ENCODE measurements around the gene SMIM10L2A. TPM values are rescaled to one million over a fixed set of nuclear protein-coding genes. Genes with fewer than 3 reads are reported as not detected.

SMIM10L2A gene
- total and polyA plus RNA-seq, 2 of the 4 experiments (the other 2 are of a cell fraction) = under 0.01 to 0.10 TPM

DNA sequence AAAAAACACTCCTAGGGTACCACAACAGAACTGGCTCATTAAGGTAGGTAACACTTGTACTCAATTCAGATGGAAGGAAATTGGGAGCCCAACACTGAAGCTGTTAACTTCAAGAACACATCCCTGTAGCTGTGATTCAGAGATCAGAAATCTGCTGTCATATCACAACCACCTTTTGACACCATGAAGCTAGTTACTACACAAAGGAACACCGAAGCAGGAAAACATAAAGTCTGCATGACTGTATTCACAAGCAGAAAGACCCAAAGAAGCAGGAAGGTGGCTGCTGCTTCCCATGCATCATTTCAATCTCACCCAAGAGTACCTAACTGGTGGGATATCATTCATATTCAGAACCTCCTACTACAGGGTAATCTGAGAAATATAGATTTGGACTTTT lies 7.7 kb downstream of the SMIM10L2A start:
- H2BK20ac ChIP-seq (ENCODE audit: low read depth, low read length) = no peak overlapping the region
- no peak overlapping the region for H3K4ac ChIP-seq (ENCODE audit: low read depth, low read length)
- no peak overlapping the region for H3K56ac ChIP-seq (ENCODE audit: extremely low read depth, insufficient read depth, low read length)
- H4K20me1 ChIP-seq (ENCODE audit: insufficient read depth, low read length) = no peaks in the 10 kb centered on the region
- ChIA-PET CTCF (no interaction called here), POLR2A (ENCODE audit: unreplicated experiment) (no interaction called here)
- no peak overlapping the region for H4K5ac ChIP-seq (ENCODE audit: low read depth, low read length)
- H3K4me3 ChIP-seq (ENCODE audit: insufficient read depth, low read depth, low read length) = no peak overlapping the region
- no peak overlapping the region for H2BK5ac ChIP-seq (ENCODE audit: low read depth, low read length, poor library complexity, severe bottlenecking)
- no peaks in the 10 kb centered on the region for H3K9me1 ChIP-seq (ENCODE audit: insufficient read depth, low read length)
- H3K36me3 ChIP-seq (ENCODE audit: control insufficient read depth, insufficient read depth, low read length) = no peaks in the 10 kb centered on the region
- H2AK5ac ChIP-seq (ENCODE audit: low read depth, low read length) = no peak overlapping the region
- H2AFZ ChIP-seq (replicated peaks; ENCODE audit: low read length, poor library complexity) = no peak overlapping the region
- in situ Hi-C loops (cut with MboI; ENCODE audit: low sequenced_read_pairs) (no loop called here), intact Hi-C loops (cut with micrococcal nuclease) (no loop called here), dilution Hi-C loops (cut with HindIII; ENCODE audit: low sequenced_read_pairs, unreplicated experiment) (no loop called here)
- no peak overlapping the region for H3K9ac ChIP-seq (ENCODE audit: low read depth, low read length)
- peaks cover 10% of the 10 kb centered on the region for H3K27me3 ChIP-seq (ENCODE audit: control insufficient read depth, insufficient read depth, low read length)
- H3K4me2 ChIP-seq (ENCODE audit: low read depth, low read length) = no peak overlapping the region
- WGBS, 2 experiments (ENCODE audit: extremely low coverage in 2 of 2, insufficient read length in 1 of 2) = no CpG with 5 or more reads among the region's 1 CpG
- no peaks in the 10 kb centered on the region for H3K79me1 ChIP-seq (ENCODE audit: low read depth in 1 of 2, low read length in 2 of 2)
- no peak overlapping the region for H2BK120ac ChIP-seq (ENCODE audit: low read depth, low read length)
- H2BK15ac ChIP-seq (ENCODE audit: low read depth, low read length) = no peak overlapping the region
- ATAC-seq (ENCODE audit: low read depth) (no peak), DNase-seq (no peak)
- H3K14ac ChIP-seq (replicated peaks; ENCODE audit: low read depth, low read length) = no peak overlapping the region
- H3K18ac ChIP-seq (ENCODE audit: low read depth, low read length) = no peak overlapping the region
- H4K8ac ChIP-seq (ENCODE audit: low read depth in 2 of 2, low read length in 2 of 2) = no peak overlapping the region
- H3K4me1 ChIP-seq (ENCODE audit: control insufficient read depth, insufficient read depth, low read length) = no peaks in the 10 kb centered on the region
- TF ChIP-seq MXI1 (IDR thresholded peaks at IDR 0.05; ENCODE audit: borderline replicate concordance, low read depth, low read length) = no peak
- TF ChIP-seq, protein P1, sequence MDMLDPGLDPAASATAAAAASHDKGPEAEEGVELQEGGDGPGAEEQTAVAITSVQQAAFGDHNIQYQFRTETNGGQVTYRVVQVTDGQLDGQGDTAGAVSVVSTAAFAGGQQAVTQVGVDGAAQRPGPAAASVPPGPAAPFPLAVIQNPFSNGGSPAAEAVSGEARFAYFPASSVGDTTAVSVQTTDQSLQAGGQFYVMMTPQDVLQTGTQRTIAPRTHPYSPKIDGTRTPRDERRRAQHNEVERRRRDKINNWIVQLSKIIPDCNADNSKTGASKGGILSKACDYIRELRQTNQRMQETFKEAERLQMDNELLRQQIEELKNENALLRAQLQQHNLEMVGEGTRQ (IDR thresholded peaks at IDR 0.05; ENCODE audit: low read depth, low read length) = no peak
- no peak for TF ChIP-seq BHLHE40 (IDR thresholded peaks at IDR 0.05; ENCODE audit: low read depth, low read length)
- no peak for TF ChIP-seq MAFK (IDR thresholded peaks at IDR 0.05; ENCODE audit: low read depth, low read length)
- no peak for TF ChIP-seq CHD1 (IDR thresholded peaks at IDR 0.05; ENCODE audit: low read depth, low read length)
- TF ChIP-seq MAZ (IDR thresholded peaks at IDR 0.05; ENCODE audit: borderline replicate concordance, low read depth, low read length) = no peak
- TF ChIP-seq NFE2L2 (IDR thresholded peaks at IDR 0.05; ENCODE audit: low read depth, low read length) = no peak
- no peak for TF ChIP-seq SMC3 (IDR thresholded peaks at IDR 0.05; ENCODE audit: low read depth, low read length)
- no peak for TF ChIP-seq CEBPB (IDR thresholded peaks at IDR 0.05; ENCODE audit: low read depth, low read length)
- TF ChIP-seq RFX5 (IDR thresholded peaks at IDR 0.05; ENCODE audit: low read depth, low read length) = no peak
- TF ChIP-seq POLR2A (IDR thresholded peaks at IDR 0.05; ENCODE audit: low read depth, low read length) = no peak
- TF ChIP-seq, protein P2, sequence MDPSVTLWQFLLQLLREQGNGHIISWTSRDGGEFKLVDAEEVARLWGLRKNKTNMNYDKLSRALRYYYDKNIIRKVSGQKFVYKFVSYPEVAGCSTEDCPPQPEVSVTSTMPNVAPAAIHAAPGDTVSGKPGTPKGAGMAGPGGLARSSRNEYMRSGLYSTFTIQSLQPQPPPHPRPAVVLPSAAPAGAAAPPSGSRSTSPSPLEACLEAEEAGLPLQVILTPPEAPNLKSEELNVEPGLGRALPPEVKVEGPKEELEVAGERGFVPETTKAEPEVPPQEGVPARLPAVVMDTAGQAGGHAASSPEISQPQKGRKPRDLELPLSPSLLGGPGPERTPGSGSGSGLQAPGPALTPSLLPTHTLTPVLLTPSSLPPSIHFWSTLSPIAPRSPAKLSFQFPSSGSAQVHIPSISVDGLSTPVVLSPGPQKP (IDR thresholded peaks at IDR 0.05; ENCODE audit: borderline replicate concordance, low read depth, low read length) = no peak
- BruUV-seq (replicated peaks) = no TSS peak
- H3K23ac ChIP-seq (ENCODE audit: low read depth, low read length) = no peak overlapping the region
- no peak overlapping the region for H4K91ac ChIP-seq (ENCODE audit: insufficient read depth, low read depth, low read length)
- no peak overlapping the region for H3K27ac ChIP-seq (ENCODE audit: insufficient read depth, low read length)
- no peak overlapping the region for H2AK9ac ChIP-seq (replicated peaks; ENCODE audit: low read depth, low read length, poor library complexity)
- H3K9me3 ChIP-seq (ENCODE audit: control insufficient read depth, insufficient read depth, low read length) = no peaks in the 10 kb centered on the region; the same call in 1 of the 2 replicates
